Fibroblast of the aortic adventitia (primary cell): Measurements from ENCODE around the gene STT3A. TPM values are rescaled to one million over a fixed set of nuclear protein-coding genes. Genes with fewer than 3 reads are reported as not detected.

Source experiments
- DNase-seq: peaks from one replicate; pipeline ENCODE4 v3.0.0-alpha.2; 2010; ENCODE audit warnings: low read depth
- H3K4me3 ChIP-seq: 2 replicates; pipeline ENCODE4 v1.5.1; 2011; ENCODE audit warnings: low read depth, mild to moderate bottlenecking, control low read depth, low read length, moderate library complexity
- total RNA-seq: library from RNA; depleted of rRNA; stranded (reverse); fragments of >200 nt; gene quantifications from 2 replicates; pipeline ENCODE4 v1.2.3, GENCODE V29; 2012; ENCODE audit warnings: low replicate concordance
- TF ChIP-seq, protein P1 (sequence below): IDR thresholded peaks from 2 replicates; pipeline ENCODE4 v1.5.1; 2011; ENCODE audit warnings: mild to moderate bottlenecking, low read length, control low read depth, inconsistent platforms; ENCODE audit not compliant: insufficient read depth

STT3A gene
- total RNA-seq, 1 donor, result 285 TPM

DNA sequence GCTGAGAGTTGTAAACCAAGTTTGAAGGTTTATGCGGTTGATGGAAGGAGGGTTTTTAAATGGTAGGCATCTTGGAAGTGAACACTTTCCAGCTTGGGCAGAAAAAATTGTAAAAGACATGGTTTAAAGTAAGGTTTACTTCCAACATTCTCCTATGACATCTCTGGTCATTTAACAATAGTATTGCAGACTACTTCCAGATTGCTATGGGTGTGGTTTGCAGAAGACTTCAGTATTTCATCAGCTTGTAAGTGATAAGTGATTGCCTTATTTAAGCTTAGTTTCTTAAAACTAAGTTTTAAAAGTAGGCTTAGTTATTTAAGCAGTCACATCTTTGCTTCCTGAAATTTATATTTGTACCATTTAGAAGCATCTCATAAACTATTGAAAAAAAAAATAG, 7.2 kb upstream of the STT3A start:
- H3K4me3 ChIP-seq, result no peak overlapping the region
- DNase-seq, result peak; percentile 77
- TF ChIP-seq, protein P1, sequence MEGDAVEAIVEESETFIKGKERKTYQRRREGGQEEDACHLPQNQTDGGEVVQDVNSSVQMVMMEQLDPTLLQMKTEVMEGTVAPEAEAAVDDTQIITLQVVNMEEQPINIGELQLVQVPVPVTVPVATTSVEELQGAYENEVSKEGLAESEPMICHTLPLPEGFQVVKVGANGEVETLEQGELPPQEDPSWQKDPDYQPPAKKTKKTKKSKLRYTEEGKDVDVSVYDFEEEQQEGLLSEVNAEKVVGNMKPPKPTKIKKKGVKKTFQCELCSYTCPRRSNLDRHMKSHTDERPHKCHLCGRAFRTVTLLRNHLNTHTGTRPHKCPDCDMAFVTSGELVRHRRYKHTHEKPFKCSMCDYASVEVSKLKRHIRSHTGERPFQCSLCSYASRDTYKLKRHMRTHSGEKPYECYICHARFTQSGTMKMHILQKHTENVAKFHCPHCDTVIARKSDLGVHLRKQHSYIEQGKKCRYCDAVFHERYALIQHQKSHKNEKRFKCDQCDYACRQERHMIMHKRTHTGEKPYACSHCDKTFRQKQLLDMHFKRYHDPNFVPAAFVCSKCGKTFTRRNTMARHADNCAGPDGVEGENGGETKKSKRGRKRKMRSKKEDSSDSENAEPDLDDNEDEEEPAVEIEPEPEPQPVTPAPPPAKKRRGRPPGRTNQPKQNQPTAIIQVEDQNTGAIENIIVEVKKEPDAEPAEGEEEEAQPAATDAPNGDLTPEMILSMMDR, result no peak

DNA sequence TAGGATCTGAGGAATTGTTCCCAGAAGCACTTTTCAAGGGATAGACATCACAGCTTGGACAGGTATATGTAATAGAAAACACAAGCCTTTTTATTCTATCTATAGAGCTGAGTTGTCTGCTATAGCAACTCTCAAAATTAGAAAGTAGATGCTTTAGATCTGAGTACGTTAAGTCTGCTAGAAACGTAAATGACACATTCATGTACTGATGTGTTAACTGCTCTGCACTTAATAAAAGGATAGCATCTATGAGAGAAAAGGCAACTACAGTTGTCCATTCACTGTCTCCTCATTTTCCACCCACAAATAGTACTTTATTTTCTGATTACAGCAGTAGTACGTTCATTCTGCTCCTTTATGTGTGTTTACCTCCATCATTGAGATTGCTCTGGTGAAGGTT, 6.0 kb upstream of the STT3A start:
- H3K4me3 ChIP-seq, result no peak overlapping the region
- TF ChIP-seq, protein P1, result no peak
- no peak for DNase-seq

DNA sequence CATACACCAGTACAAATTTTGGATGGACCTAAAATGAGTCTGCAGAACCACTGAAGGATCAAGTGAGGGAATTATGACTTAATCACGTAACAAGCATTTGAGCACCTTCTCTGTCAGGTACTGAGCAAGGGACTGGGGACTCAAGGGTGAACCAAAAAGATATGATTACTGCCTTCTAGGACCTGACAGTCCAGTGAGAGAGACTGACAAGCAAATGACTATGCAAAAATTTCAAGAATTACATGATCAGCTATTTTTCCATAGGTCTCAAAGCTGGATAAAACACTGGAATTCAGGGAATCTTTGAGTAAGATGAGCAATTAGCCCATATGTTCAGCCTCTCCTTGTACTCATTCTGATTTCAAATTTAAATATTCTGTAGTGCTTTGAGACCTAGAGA, 5.2 kb upstream of the STT3A start:
- H3K4me3 ChIP-seq, result no peak overlapping the region
- no peak for DNase-seq
- TF ChIP-seq, protein P1, result no peak

DNA sequence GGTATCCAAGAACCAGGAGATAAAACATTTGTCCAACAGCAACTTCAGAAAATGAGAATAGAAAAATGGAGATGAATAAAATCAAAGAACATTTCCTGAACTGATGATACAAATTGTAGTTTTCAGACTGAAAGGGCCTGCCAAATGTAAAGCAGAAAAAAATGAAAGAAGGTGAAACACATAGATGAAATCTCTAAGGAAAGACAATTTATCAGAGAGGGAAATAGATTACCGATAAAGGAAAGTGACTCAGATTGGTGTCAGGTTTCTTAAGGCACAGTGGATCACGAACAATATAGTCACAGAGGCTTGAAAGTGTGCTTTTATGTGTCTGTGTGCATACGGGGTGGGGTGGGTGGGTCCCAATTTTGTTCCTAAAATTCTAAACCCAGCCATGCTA, 4.1 kb upstream of the STT3A start:
- TF ChIP-seq, protein P1, result no peak
- no peak overlapping the region for H3K4me3 ChIP-seq
- peak; percentile 60 for DNase-seq

DNA sequence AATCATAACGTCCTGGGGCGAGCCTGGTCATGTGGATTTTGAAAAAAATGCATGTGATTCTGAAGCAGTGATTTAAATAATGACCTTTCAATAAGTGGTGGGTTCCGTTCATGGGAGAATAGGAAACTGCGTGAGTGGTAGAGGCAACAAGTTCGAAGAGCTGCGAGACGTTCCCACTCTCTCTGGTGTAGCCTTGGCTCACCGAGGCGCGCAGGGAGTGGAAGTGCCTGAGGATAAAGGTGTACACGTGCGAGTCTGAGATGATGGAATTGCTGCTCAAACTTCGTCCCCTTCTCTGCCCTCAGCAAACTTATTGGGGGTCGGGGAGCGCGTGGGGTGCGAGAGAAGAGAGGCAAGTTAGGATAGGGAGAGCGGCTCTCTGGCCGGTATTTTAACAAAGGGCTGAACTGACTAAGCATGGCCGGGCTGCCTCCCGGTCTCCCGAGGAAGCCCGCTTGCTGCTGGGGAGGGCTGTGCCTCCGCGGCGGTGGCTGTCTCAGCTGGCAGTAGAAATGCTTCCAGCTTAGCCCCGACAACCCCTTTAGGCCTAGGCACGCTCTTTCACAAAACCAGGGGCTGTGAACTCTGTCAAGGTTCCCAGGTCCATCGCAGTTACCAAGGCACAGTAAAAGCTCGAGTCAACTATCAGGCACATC, 875 bp upstream of the STT3A start:
- TF ChIP-seq, protein P1, result no peak
- peak overlapping the region; percentile 88 for H3K4me3 ChIP-seq
- DNase-seq, result peak; percentile 50

DNA sequence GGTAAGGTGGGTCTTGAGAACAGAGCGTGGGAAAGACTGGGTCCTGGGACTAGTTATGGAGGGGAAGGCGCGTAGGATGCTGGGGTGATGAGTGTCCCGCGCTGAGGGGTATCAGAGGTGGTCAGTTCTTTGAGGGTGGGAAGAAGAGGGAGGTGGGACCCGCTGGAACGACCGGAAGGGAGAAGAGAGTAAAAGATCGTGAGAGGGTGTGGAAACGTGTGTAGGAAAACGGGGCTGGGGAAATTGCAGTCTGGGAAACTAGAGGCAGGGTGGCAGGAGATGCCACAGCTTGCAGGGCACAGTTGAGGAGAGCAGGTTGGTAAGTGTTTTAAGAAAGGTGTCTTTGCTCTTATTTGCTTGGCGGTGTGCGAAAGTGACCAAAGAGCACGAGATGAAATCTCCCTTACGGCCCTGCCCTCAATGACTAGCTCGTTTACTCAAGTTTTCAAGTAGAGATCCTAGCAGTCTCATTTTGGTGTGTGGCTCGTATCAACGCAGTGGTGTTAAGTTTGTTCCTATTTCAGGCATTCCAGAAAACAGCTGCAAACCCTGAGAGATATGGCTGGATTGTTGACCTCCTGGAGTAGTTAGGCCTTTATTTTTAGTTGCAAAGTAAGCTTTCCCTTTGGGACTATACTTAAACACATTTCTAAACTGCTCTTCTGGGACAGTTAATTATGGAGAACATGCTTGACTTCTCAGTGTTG, 615 bp downstream of the STT3A start:
- peak overlapping the region; percentile 98 for H3K4me3 ChIP-seq
- peak; percentile 52 for DNase-seq
- TF ChIP-seq, protein P1, result no peak
